Colonic mucosa (tissue), 4 donors: ENCODE data around the gene PDE3A. TPM values are rescaled to one million over a fixed set of nuclear protein-coding genes. Genes with fewer than 3 reads are reported as not detected.

Experiments
- DNase-seq: peaks from one replicate; pipeline ENCODE4 v3.0.0-alpha.2; 2020
- H3K27ac ChIP-seq: fragments of 200-600 bp; one replicate; pipeline ENCODE4 v1.8.0; 2021
- H3K27me3 ChIP-seq: fragments of 200-600 bp; one replicate; pipeline ENCODE4 v1.8.0; 2021
- H3K36me3 ChIP-seq: fragments of 200-600 bp; one replicate; pipeline ENCODE4 v1.8.0; 2021
- H3K4me1 ChIP-seq: fragments of 200-600 bp; one replicate; pipeline ENCODE4 v1.8.0; 2021; ENCODE audit warnings: mild to moderate bottlenecking
- H3K4me3 ChIP-seq: fragments of 200-600 bp; one replicate; pipeline ENCODE4 v1.8.0; 2021
- H3K9ac ChIP-seq, 2 donors: one replicate each; pipeline ENCODE4 v1.7.0; 2013; ENCODE audit warnings: control low read depth in 2 of 2, low read depth in 2 of 2, low read length in 2 of 2
- H3K9me3 ChIP-seq: fragments of 200-600 bp; one replicate; pipeline ENCODE4 v1.8.0; 2021
- intact Hi-C: fragments of 100-400 bp; cut with DNase I; formaldehyde crosslinking; loops from one replicate; pipeline ENCODE4 v1.14.1; 2022
- total RNA-seq, 2 donors: library from RNA; stranded (reverse); fragmentation: NEBNext Ultra II Directional in 1 of 2; extraction: Animal tissue kit (Norgen Biotek cat#: 25700) in 1 of 2; gene quantifications; one replicate each; pipeline ENCODE4 v1.2.1, GENCODE V29; 2021
- TF ChIP-seq, protein P1 (sequence below): fragments of 200-600 bp; IDR thresholded peaks from one replicate; pipeline ENCODE4 v1.8.0; 2022; ENCODE audit warnings: antibody characterized with exemption, mild to moderate bottlenecking
- donor health status: healthy.
- donor health status: DM: no; HTN: no; CAD: no.
- donor health status: DM: no; HTN: no; CAD: no.

PDE3A gene
- total RNA-seq, 2 donors from 2014 or later, result 32.1 to 50.6 TPM

DNA sequence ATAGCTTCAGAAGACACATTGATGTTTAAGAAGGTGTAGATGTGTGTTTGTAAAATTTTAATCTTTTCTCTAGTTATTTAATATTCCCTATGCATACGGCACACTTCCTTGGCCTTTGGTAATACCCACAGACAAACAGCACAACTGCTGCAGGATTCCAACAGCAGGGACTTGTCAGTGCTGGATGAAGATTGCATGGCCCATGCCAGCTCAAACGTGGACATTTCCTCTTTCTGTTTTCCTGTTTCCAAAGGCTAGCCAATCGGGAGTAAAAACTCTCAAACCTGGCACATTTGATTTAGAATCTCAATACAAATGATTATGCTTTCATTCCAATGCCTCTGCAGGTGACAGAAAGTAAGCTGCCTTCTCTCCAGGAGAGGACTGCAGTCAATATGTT lies 22.5 kb upstream of the PDE3A start:
- no peaks in the 10 kb centered on the region for H3K9me3 ChIP-seq
- no peaks in the 10 kb centered on the region for H3K36me3 ChIP-seq
- intact Hi-C loops, result no loop called here
- H3K4me1 ChIP-seq, result no peaks in the 10 kb centered on the region
- no peaks in the 10 kb centered on the region for H3K27me3 ChIP-seq
- no peak overlapping the region for H3K4me3 ChIP-seq
- no peak overlapping the region for H3K9ac ChIP-seq
- TF ChIP-seq, protein P1, sequence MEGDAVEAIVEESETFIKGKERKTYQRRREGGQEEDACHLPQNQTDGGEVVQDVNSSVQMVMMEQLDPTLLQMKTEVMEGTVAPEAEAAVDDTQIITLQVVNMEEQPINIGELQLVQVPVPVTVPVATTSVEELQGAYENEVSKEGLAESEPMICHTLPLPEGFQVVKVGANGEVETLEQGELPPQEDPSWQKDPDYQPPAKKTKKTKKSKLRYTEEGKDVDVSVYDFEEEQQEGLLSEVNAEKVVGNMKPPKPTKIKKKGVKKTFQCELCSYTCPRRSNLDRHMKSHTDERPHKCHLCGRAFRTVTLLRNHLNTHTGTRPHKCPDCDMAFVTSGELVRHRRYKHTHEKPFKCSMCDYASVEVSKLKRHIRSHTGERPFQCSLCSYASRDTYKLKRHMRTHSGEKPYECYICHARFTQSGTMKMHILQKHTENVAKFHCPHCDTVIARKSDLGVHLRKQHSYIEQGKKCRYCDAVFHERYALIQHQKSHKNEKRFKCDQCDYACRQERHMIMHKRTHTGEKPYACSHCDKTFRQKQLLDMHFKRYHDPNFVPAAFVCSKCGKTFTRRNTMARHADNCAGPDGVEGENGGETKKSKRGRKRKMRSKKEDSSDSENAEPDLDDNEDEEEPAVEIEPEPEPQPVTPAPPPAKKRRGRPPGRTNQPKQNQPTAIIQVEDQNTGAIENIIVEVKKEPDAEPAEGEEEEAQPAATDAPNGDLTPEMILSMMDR, result no peak
- DNase-seq, result no peak
- H3K27ac ChIP-seq, result no peak overlapping the region

DNA sequence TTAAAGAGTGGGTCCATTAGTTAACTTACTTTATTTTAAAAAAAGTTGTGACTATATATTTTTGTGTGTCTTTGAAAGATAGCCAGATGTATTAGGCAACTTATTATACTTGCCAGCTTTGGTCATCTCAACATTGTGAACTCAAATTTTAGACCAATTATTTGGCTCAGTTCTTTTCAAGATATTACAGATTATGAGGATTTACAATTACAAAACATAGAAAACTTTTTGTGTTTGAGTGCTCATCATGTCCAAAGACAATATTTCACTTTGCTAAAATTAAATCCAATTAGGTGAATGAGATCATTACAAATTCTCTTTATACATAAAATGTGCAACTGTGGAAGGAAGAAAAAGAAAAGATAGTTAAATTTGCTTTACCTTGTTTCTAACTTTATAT lies 18.3 kb upstream of the PDE3A start:
- DNase-seq, result no peak
- no peaks in the 10 kb centered on the region for H3K27me3 ChIP-seq
- TF ChIP-seq, protein P1, result no peak
- no peaks in the 10 kb centered on the region for H3K36me3 ChIP-seq
- H3K27ac ChIP-seq, result no peak overlapping the region
- no peaks in the 10 kb centered on the region for H3K9me3 ChIP-seq
- intact Hi-C loops, result no loop called here
- no peak overlapping the region for H3K4me3 ChIP-seq
- H3K9ac ChIP-seq, result no peak overlapping the region
- H3K4me1 ChIP-seq, result no peaks in the 10 kb centered on the region

DNA sequence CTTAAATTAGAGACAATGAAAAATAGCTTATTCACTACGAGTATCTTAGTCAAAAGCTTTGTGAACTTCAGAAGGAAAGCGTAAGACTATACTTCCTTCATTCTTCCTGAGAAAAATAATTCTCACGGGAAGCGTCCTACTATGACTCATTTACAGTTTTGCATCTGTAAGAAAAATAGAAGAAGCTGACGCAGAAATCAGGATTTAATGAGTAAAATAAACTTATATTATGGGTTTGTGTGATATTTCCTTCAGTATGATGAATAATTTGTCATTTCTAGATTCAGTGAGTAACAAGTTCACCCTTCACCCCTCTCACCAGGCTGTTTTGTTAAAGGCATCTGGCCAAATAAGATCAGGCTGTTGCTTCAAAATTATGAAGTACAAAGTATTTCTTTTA lies 17.8 kb upstream of the PDE3A start:
- H3K9ac ChIP-seq, result no peak overlapping the region
- no peaks in the 10 kb centered on the region for H3K4me1 ChIP-seq
- no peak for DNase-seq
- intact Hi-C loops, result no loop called here
- H3K9me3 ChIP-seq, result no peaks in the 10 kb centered on the region
- H3K36me3 ChIP-seq, result no peaks in the 10 kb centered on the region
- H3K27me3 ChIP-seq, result no peaks in the 10 kb centered on the region
- no peak overlapping the region for H3K4me3 ChIP-seq
- no peak overlapping the region for H3K27ac ChIP-seq
- TF ChIP-seq, protein P1, result no peak

DNA sequence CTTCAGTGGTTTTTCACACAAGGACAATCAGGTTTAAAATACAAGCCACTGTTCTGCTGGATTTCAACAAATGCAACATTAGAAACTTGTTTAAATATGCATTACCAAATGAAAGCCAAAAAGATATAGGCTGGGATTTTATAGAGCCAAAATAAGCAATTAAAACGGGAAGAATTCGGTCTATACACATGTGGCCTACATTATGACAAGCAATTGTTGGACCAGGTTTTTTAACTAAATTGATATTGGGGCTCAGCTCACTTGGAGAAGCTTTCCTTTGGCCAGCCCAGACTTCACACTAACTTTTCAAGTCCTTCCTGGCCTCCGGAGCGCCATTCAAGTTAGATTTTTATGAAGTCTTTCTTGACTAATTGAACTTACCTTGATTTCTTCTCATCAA lies 16.9 kb upstream of the PDE3A start:
- intact Hi-C loops, result no loop called here
- no peak overlapping the region for H3K9ac ChIP-seq
- TF ChIP-seq, protein P1, result no peak
- DNase-seq, result no peak
- H3K4me1 ChIP-seq, result no peaks in the 10 kb centered on the region
- no peaks in the 10 kb centered on the region for H3K27me3 ChIP-seq
- no peaks in the 10 kb centered on the region for H3K9me3 ChIP-seq
- H3K36me3 ChIP-seq, result no peaks in the 10 kb centered on the region
- no peak overlapping the region for H3K4me3 ChIP-seq
- H3K27ac ChIP-seq, result no peak overlapping the region

DNA sequence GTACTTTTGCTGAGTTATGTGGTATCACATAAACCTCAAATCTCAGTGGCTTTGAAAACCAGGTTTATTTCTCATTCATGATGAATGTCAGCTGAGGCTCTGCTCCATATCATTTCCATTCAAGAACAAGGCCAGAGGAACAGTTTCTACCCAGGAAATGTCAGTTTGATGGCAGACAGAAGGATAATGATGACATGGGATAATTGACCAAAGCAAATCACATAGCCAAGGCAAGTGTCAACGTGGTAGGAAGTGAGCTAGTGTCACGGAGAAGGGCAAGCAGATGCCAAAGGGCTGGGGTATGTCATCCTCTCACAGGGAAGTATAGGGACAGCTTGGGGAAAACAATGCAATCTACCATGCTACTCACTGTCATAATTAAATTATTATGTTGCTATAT lies 12.3 kb upstream of the PDE3A start:
- H3K4me1 ChIP-seq, result no peaks in the 10 kb centered on the region
- intact Hi-C loops, result no loop called here

More for the DNA sequence above, 12.3 kb upstream of the PDE3A start:
- H3K9me3 ChIP-seq, result no peaks in the 10 kb centered on the region
- H3K36me3 ChIP-seq, result no peaks in the 10 kb centered on the region
- H3K9ac ChIP-seq, result no peak overlapping the region
- TF ChIP-seq, protein P1, result no peak
- no peak overlapping the region for H3K27ac ChIP-seq
- H3K27me3 ChIP-seq, result no peaks in the 10 kb centered on the region
- DNase-seq, result no peak
- no peak overlapping the region for H3K4me3 ChIP-seq
